Bronchial epithelial cell (primary cell): ENCODE results near the gene UGT1A3. TPM values are rescaled to one million over a fixed set of nuclear protein-coding genes. Genes with fewer than 3 reads are reported as not detected.

Source experiments
- DNase-seq: peaks from one replicate; pipeline ENCODE4 v3.0.0-alpha.2; 2010; ENCODE audit warnings: low read depth
- FAIRE-seq: peaks from 2 replicates; lab custom pipeline; 2011; peaks lifted over from hg19 to GRCh38; lab: Jason Lieb, UNC
- H3K27me3 ChIP-seq: 2 replicates; pipeline ENCODE4 v1.5.1; 2011; ENCODE audit warnings: low read length; ENCODE audit not compliant: control insufficient read depth, insufficient read depth
- H3K36me3 ChIP-seq: 2 replicates; pipeline ENCODE4 v1.5.1; 2011; ENCODE audit warnings: low read length; ENCODE audit not compliant: control insufficient read depth, insufficient read depth
- H3K4me3 ChIP-seq: 2 replicates; pipeline ENCODE4 v1.5.1; 2011; ENCODE audit warnings: mild to moderate bottlenecking, low read depth, low read length, control low read depth
- total RNA-seq: library from RNA; depleted of rRNA; stranded (reverse); fragments of >200 nt; gene quantifications from 2 replicates; pipeline ENCODE4 v1.2.1, GENCODE V29; 2014
- TF ChIP-seq, protein P1 (sequence below): IDR thresholded peaks from 2 replicates; pipeline ENCODE4 v1.5.1; 2011; ENCODE audit warnings: mild to moderate bottlenecking, moderate library complexity, low read length, control low read depth, inconsistent platforms; ENCODE audit not compliant: insufficient read depth, severe bottlenecking

UGT1A3 gene
- total RNA-seq, 1 donor from 2014 or later = not detected

DNA sequence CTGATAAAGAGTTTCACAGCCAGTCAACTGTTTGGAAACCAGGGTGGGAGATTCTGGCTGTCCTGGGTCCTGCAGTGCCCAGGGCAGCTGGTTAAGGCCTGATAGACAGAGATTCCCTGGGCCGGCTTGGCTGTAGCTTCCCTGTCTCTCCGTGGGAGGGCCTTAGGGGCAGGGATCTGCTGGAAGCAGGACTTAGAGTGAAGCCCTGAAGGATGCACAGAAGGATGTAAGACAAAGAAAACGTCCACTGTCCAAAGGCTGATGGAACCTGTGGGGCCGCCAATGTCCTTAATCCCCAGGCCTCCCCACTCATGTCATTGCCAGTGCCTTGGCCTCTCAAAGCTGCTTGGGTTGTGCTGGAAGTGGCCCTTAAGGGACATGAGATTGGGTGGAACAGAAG, 82.2 kb downstream of the UGT1A3 start:
- Histone ChIP-seq H3K36me3 (no peaks in the 10 kb centered on the region), H3K27me3 (peaks cover 7% of the 10 kb centered on the region), H3K4me3 (no peak overlapping the region)
- FAIRE-seq (no peak), DNase-seq (no peak)
- TF ChIP-seq, protein P1, sequence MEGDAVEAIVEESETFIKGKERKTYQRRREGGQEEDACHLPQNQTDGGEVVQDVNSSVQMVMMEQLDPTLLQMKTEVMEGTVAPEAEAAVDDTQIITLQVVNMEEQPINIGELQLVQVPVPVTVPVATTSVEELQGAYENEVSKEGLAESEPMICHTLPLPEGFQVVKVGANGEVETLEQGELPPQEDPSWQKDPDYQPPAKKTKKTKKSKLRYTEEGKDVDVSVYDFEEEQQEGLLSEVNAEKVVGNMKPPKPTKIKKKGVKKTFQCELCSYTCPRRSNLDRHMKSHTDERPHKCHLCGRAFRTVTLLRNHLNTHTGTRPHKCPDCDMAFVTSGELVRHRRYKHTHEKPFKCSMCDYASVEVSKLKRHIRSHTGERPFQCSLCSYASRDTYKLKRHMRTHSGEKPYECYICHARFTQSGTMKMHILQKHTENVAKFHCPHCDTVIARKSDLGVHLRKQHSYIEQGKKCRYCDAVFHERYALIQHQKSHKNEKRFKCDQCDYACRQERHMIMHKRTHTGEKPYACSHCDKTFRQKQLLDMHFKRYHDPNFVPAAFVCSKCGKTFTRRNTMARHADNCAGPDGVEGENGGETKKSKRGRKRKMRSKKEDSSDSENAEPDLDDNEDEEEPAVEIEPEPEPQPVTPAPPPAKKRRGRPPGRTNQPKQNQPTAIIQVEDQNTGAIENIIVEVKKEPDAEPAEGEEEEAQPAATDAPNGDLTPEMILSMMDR = no peak

DNA sequence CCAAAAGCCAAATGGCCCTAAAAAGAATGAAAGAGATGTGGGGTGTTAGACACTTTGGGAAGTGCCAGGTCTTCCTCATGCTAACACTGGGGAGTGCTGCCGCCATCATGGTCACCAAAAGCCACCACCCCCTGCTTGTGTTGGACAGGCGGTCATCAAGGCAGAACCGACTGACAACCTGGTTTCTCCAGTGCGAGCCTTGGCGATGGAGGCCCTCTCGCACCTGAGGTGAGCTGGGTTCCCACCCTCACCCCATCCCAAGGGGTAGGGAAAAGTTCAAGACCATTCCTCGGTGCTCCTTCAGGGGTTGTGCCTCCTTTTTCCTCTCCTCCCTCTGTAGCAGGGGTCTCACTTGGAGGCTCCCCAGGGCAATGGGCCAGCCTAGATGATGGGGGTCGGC, 82.9 kb downstream of the UGT1A3 start:
- no peak for FAIRE-seq

DNA sequence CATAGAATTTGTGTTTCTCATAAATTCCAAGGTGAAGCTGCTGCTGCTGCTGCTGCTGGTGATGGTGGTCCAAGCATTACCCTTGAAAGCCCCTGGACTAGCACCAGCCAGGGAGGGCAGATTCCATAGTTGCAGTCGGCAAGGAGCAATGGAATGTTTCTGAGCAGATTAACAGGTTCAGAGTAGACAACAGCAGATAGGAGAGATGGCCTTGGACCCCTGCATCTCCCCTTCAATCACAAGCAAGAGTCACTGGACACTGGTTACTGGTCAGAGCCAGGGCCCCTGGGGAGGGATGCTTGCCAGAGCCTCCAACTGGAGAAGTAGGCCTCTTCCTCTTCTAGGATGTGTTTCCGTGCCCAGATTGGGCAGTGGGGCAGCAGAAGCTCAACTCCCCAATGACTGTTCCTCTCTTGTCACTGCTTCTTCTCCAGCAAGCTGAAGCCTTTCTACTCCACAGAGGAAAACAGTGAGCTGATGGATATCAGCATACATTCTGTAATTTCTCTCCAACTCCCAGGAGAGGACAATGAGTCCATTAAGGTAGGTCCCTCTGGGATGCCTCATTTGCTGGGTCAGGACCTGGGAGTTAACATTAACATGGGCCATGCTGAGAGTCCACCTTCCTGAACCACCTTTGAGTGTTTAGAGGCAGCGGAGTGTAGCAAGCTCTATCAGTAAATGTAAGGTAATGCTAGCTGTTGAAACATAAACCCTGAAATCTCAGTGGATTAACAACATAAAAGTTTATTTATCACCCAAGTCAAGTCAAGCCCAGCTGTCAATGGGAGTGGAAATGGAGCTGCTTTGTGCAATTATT, 84.6 kb downstream of the UGT1A3 start:
- FAIRE-seq (no peak), DNase-seq (no peak)
- Histone ChIP-seq H3K36me3 (no peaks in the 10 kb centered on the region), H3K27me3 (peaks cover 4% of the 10 kb centered on the region), H3K4me3 (no peak overlapping the region)
- TF ChIP-seq, protein P1 = no peak

More for the DNA sequence above, 82.9 kb downstream of the UGT1A3 start:
- Histone ChIP-seq H3K4me3 (no peak overlapping the region), H3K27me3 (peaks cover 7% of the 10 kb centered on the region), H3K36me3 (no peaks in the 10 kb centered on the region)
- DNase-seq = no peak
- TF ChIP-seq, protein P1 = no peak

DNA sequence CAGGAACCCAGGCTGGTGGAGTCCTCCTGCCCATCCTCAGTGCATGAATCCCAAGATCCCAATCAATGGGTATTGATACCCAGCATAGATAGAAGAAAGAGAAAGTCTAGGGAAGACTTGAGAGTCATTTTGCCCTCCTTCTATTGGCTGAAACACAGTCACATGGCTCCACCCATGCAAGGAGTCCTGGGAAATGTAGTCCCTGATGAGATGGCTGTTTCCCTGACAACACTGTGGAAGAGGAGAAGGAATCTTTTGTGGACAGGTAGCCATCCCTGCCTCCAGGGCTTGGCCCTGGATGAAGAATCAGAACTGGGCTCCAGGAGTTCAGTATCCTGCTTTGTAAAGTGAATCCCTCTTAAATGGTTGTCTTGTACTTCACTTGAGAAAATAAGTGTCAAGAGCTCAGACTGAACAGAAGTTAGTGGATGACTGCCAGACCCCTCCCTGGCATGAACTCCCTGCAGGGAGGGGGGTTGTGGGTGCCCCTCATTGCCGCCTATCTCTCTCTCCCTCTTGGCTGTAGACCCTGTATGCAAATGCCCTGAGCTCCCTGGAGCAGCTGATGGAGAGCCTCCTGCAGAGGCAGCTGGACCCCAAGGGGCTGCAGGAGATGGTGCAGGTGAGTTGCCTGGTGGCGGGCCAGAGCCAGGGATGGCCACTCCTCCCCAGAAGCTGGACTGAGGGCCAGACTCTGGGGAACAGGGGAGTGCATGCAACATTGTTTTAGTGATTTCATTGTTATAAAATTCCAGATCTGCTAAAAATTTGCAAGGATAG, 85.4 kb downstream of the UGT1A3 start:
- FAIRE-seq (no peak), DNase-seq (peak; percentile 29)
- TF ChIP-seq, protein P1 = no peak
- no peak overlapping the region for H3K4me3 ChIP-seq
- no peaks in the 10 kb centered on the region for H3K36me3 ChIP-seq
- peaks cover 2% of the 10 kb centered on the region for H3K27me3 ChIP-seq

DNA sequence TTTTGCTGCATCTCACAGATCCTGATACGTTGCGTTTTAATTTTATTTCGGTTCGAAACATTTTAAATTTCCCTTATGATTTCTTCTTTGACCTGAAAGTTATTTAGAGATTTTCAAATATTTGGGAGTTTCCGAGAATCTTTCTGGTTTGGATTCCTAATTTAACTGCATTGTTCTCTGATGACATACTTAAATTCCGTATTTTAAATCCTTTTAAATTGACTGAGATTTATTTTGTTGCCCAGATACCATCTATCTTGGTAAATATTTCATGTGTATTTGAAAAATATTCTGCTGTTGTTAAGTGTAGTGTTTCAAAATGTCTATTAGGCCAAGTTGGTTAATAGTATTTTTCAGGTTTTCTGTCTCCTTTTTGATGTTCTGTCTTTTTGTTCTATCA, 87.0 kb downstream of the UGT1A3 start:
- TF ChIP-seq, protein P1 = no peak
- FAIRE-seq (no peak), DNase-seq (no peak)
- H3K36me3 ChIP-seq = no peaks in the 10 kb centered on the region
- no peak overlapping the region for H3K4me3 ChIP-seq
- H3K27me3 ChIP-seq = peaks cover 2% of the 10 kb centered on the region
